GM18526 (cell line): ENCODE measurements around the gene RERE.

Experiments used
- POLR2A ChIP-seq: IDR thresholded peaks from 3 replicates; pipeline ENCODE4 v1.6.1; 2011; ENCODE audit not compliant: insufficient read length; ENCODE audit errors: extremely low read depth

The RERE gene

DNA sequence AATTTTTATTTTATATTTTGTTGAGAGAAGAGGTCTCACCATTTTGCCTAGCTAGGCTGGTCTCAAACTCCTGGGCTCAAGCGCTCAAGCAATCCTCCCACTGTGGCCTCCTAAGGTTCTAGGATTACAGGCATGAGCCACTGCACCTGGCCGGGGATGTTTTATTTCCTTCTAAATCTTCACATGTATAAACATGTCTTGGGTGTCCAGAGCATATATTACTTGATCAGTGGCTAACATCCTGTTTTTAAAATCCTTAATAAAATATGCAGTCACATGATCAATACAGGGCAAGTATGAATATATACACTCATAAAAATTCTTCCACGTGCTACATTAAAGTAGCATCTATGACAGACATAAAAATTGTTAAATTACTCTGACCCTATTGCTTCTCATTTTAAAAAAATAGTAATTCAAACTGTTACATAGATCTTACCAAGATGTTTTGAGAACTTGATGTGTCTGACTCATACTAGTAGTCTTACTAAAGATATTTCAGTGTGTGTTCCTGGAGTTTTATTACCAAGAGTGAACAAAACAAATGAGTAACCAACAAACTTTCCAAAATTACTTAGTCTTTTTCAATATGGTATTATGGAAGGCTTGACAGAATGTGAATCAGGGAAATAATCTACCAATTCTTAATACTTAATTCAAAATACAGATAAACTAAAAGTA lies 277.0 kb downstream of the RERE start:
- TF ChIP-seq POLR2A = no peak

DNA sequence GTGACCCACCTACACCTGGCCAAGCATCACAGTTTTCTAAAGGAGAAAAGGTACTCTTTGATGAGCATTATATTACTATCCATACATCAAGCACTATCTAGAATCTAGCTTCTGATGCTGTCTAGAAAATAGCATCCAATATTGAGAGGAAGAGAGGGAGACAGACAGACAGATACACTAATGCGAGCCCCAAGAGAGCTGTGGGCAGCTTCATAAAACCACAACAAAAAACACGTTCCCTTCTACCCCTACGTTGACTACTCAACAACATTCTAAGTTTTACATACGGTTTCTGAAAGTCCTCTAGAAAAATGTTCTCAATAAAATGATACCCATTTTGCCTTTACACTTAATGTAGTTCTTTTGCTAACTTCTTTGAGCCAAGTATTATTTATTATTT lies 277.8 kb downstream of the RERE start:
- TF ChIP-seq POLR2A = no peak

DNA sequence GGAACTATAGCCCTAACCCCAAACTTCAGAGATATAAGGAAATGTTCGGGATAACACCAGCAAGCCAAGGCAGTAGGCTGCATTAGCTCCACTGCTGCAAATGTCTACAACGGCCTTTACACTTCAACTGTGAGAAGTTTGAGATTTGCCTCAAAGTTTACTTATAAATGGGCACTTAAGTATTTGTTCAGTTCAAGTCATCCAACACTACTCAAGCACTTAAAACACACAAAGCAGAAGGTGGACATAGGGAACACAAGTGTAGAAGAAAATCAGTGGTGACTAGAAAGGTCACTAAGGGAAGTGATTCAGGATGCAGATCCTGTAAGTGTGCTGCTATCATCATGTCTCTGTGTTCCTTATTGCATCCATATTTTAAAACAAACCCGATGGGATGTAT lies 278.9 kb downstream of the RERE start:
- TF ChIP-seq POLR2A = no peak

DNA sequence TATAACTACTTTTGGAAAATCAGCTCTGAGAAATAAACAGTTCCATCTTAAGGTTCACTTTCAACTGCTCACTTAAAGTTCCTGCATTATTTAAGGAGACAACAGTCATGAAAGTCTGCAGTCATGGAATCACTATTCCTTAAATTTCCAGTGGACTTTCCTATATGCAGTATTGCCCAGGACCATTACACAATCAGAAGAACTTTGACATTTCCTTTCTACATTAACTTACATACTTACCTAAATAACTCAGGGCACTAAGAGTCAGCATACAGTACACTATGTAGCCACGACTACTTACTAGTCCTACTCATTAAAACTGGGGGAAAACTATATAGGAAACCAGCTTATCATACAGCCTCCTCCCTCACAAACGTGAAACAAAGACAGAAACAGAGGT lies 279.4 kb downstream of the RERE start:
- no peak for TF ChIP-seq POLR2A

DNA sequence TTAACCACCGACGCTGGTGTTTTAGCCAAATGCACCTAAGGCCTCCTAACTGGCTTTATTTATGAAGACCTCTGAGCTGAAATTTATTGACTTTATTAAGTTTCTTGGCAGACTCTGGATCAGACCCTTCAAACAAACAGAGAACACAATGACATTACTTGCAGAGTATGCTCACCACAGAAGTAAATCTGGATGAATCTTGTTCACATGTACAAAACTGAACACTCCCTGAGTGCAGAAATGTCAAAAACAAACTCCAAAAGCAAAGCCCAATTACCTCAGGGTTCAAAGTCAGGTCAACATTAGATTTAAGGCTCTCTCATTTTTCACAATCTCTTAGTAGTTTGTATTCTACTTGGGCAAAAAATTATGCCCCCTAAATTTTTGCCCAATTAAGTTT lies 280.9 kb downstream of the RERE start:
- no peak for TF ChIP-seq POLR2A

DNA sequence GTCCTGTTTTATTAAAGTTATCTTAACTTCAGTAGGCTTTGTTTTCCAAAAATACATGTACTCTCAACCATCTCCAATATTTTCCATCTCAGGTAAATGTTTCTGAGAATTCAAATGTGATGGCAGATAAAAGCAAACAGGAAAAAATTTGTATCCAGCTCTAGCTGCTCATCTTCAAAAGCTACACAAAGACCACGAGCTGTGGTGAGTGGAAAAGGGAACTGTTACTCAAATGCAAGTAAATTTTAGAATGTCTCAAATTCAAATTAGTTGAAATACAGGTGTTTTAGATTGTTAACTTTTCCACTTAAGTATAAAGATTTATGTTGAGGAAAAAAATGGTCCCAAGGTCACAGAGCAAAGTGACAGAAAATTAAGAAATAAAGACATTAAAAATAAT lies 283.5 kb downstream of the RERE start:
- TF ChIP-seq POLR2A = no peak

DNA sequence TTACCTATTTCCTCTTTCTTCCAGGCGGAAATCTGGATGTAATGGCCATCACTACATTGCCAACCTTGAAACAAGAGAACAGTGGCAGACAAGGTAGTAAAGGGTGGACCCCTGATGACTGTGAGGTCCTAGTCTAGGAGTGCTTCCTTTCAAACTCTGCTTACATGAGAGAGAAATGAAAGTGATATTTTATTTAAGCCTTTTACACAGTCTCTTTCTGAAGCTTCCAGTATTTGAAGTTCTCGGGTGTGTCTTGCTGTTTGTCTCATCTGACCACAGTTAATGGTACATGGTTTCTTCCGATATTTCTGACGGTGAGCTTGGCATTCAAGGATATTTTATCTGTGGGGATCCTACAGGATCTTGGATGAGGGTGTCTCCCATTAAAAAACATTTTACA lies 284.3 kb downstream of the RERE start:
- no peak for TF ChIP-seq POLR2A

DNA sequence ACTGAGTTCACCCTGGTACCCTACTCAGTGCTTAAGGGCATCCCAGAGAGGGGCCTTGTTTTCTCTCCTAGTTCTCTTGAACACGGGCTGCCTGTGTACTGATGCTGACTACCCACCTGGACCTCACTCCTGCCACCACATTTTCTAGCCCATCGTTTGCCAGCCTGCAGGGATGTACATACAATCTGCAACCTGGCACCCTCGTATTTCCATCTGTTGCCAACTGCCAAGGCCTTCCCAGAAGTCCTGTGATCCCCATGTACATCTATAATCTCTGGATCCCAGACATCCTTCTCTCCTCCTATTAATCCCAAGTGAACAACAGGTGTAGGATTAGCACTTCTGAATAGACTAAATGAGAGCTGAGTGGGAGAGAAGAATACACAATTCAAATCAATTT lies 287.5 kb downstream of the RERE start:
- TF ChIP-seq POLR2A = no peak

DNA sequence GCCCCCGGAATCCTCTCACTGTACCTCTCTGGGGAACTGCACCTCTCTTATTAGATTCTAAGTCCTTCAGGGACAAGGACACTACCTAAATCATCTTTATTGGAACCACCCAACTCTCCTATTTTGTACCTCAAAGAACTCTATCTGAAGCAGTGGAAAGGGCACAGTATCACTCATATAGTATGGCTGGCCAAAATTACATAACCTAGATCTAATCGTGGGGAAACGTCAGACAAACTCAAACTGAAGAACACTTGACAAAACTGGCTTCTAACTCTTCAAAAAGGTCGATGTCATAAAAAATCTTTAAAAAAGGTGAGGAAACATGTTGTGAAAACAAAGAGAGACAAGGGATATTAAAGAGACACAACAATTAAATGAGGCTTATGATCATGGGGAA lies 289.5 kb downstream of the RERE start:
- TF ChIP-seq POLR2A = no peak

DNA sequence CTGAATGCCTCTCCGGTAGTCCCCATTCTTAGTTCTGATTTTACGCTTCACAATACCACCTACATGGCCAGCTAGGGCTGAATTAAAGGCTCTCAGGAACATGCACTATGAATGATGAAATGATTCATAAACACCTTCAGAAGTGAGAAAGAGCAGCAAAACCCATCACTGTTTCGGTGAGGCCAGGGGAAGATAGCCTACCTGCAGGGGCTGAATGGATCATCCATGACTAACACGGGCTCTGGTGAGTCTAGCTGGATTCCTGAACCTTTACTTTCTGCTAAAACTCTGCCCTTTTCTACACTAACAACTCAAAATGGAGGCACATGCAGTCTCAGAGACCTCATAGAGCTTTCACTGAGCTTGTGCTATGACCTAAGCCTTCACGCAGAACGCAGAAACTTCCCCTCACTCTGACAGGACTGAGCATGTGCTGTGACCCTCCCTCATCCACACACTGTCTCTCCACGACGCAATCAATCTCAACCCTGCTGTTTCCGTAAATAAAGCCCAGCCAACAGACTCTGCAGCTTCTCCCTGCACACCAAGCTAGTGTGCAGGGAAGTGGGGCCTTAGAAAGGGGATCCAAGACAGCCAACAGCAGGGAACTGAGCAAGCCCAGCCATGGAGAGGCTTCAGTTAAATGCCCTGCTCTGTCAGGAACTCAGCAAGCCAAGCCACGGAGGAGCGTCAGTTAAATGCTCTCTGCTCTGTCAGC lies 291.7 kb downstream of the RERE start:
- no peak for TF ChIP-seq POLR2A

DNA sequence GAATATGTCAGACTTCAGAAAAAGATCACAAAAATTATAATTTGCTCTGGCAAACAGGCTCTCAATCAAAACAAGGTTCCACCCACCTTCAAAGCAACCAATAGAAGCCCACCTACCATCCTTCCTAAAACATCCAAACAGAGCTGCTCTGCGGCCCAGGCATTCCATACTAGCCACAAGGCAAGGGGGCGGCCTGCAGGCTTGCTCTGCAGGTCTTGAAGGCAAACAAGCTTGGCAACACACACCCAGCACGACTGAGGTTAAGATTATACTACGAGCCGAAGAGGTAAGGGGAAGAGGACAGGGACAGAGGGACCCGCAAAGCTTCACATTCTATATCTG lies 292.3 kb downstream of the RERE start:
- no peak for TF ChIP-seq POLR2A

DNA sequence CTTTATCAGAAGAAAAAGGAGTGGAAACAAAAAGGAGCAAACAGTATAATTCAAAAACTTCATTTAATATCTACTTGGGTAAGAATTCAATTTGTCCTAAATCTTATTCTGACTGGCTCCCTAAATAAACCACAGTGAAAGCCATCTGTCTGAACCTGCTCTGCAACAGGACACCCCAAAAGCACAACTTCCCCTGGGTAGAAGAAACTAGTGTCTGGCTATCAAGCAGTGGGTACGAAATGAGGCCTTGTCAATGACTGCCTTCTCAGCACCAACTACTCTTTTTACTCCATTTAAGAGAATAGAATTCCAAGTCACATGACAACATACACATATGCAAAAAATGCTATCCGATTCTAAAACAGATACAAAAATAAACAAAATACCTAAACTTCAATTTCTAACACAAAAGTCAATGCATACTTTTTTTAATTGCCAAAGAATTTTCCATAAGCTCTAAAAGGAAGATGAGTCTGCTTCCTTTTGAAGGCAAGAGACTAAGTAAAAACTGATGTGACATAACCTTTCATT lies 292.7 kb downstream of the RERE start:
- TF ChIP-seq POLR2A = no peak

DNA sequence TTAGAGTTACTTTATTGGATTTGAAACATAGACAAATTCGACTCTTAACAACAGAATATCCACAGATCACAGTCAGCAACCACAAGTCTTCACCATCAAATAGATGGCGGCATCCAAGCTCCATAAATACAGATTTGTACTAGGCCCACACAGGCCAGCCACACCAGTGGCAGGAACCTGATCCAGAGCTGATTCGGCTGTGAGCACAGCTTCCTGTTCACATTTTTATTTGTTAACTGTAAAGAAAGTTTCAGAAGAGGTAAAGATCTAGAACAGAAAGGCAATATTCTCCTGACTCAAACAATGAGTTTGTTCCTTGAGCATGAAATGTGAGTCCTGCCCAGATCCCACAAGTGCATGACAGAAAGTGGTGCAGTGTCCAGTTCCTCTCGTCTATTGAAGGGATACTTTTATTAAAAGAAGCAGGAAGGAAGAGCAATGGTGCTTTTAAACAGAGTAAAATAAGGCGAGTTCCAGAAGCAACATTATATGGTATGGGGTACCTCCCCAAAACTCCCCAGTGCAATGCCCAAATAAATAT lies 293.7 kb downstream of the RERE start:
- TF ChIP-seq POLR2A = no peak

DNA sequence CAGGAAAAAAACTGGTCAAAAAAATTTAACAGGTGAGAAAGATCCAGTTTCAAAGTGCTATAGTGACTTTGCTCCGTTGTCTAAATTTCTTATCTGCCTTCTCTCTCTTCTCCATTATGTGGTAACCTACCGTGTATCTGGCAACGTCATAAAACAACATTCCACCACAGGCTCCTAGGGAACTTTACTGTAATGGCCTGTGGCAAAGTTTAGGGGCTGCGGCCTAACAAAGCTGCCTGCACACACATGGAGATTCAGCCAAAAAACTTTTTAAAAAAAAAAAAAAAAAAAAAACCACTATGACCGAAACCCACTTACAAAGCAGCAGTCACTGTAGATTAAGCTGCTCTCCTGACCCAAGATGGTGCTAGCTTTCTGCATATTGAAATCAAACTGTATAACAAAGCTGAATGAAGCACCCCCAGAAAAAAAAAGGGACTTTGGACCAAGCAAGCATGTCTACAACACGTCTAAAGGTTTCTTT lies 296.9 kb downstream of the RERE start:
- TF ChIP-seq POLR2A = no peak

DNA sequence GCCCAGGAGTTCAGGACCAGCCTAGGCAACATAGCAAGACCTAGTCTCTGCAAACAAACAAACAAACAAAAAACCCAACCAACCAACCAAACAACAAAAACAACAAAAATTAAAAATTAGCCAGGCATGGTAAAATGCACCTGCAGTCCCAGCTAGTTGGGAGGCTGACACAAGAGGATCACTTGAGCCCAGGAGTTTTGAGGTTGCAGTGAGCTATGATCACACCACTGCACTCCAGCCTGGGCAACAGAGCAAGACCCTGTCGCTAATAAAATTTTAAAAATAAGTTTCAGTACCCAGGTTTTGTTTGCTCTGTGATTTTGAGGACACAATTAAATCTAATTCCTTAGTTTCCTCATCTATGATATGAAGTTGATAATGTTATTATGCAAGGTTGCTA lies 298.3 kb downstream of the RERE start:
- TF ChIP-seq POLR2A = no peak

DNA sequence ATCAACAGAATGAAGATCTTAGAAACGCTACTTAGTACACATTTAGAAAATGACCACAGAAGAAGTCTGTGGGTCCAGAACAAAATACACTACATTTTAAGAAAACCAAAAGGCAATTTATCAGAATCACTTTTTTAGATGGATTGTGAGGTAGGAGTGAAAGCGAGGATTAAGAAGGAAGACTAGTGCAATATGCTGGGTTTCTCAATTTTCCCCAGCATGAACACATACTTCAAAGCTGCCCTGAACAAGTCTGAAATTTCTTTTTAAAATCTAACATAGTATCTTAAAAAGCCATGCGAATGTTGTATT lies 299.0 kb downstream of the RERE start:
- no peak for TF ChIP-seq POLR2A
